ENCODE results near the gene NOS3. TPM values are rescaled to one million over a fixed set of nuclear protein-coding genes. Genes with fewer than 3 reads are reported as not detected.
"Not testable (repeated sequence)": the region's sequence is repeated elsewhere in the genome, so short reads cannot be mapped to it uniquely, and the experiment has no call there.

NOS3 gene
- polyA plus RNA-seq, 1 experiment, result 1.3 TPM

GRCh38 chr7:151009327-151010036 lies 18.7 kb downstream of the NOS3 start:
- no peak for DNase-seq (ENCODE audit: low read depth)
- ChIA-PET POLR2A (no interaction called here), CTCF (interaction anchor here (0.7 to 7.0 kb wide), 13 partner anchors 10 to 115 kb away, joined by 3 to 91 read pairs (median 4); partner anchors contain the start of genes ATG9B and NOS3)
- Histone ChIP-seq H3K27me3 (ENCODE audit: control insufficient read depth, insufficient read depth, low read length) (peaks cover 2% of the 10 kb centered on the region), H3K4me3 (ENCODE audit: low read depth, low read length) (no peak overlapping the region), H3K36me3 (ENCODE audit: control insufficient read depth, insufficient read depth, low read length) (no peaks in the 10 kb centered on the region)
- TF ChIP-seq CTCF (IDR thresholded peaks at IDR 0.05; ENCODE audit: insufficient read depth, low read depth, low read length), result no peak

- no peaks in the 10 kb centered on the region for H3K36me3 ChIP-seq (ENCODE audit: control insufficient read depth, insufficient read depth, low read length)
- ChIA-PET POLR2A (no interaction called here), CTCF (interaction anchor here (0.7 to 7.0 kb wide), 12 partner anchors 10 to 114 kb away, joined by 3 to 91 read pairs (median 4); partner anchors contain the start of gene NOS3)
- H3K27me3 ChIP-seq (ENCODE audit: control insufficient read depth, insufficient read depth, low read length), result peaks cover 2% of the 10 kb centered on the region
- no peak overlapping the region for H3K4me3 ChIP-seq (ENCODE audit: low read depth, low read length)
- no peak for DNase-seq (ENCODE audit: low read depth)
- TF ChIP-seq CTCF (IDR thresholded peaks at IDR 0.05; ENCODE audit: insufficient read depth, low read depth, low read length), result no peak
Measured at GRCh38 chr7:151010037-151010306, 19.2 kb downstream of the NOS3 start.

GRCh38 chr7:151010307-151011096 lies 19.7 kb downstream of the NOS3 start:
- TF ChIP-seq CTCF (IDR thresholded peaks at IDR 0.05; ENCODE audit: insufficient read depth, low read depth, low read length), result no peak
- Histone ChIP-seq H3K36me3 (ENCODE audit: control insufficient read depth, insufficient read depth, low read length) (no peaks in the 10 kb centered on the region), H3K27me3 (ENCODE audit: control insufficient read depth, insufficient read depth, low read length) (peaks cover 2% of the 10 kb centered on the region), H3K4me3 (ENCODE audit: low read depth, low read length) (no peak overlapping the region)
- POLR2A ChIA-PET, result no interaction called here
- DNase-seq (ENCODE audit: low read depth), result no peak
- CTCF ChIA-PET, result interaction anchor here (0.7 to 7.0 kb wide), 15 partner anchors 9 to 114 kb away, joined by 3 to 91 read pairs (median 3); partner anchors contain the start of gene NOS3

GRCh38 chr7:151011097-151011409 lies 20.2 kb downstream of the NOS3 start:
- no peaks in the 10 kb centered on the region for H3K36me3 ChIP-seq (ENCODE audit: control insufficient read depth, insufficient read depth, low read length)
- CTCF ChIA-PET, result interaction anchor here (0.8 to 7.0 kb wide), 10 partner anchors 9 to 281 kb away, joined by 3 to 91 read pairs (median 4); no protein-coding TSS in a partner anchor
- no peak for TF ChIP-seq CTCF (IDR thresholded peaks at IDR 0.05; ENCODE audit: insufficient read depth, low read depth, low read length)
- no peak for DNase-seq (ENCODE audit: low read depth)
- no peak overlapping the region for H3K4me3 ChIP-seq (ENCODE audit: low read depth, low read length)
- peaks cover 2% of the 10 kb centered on the region for H3K27me3 ChIP-seq (ENCODE audit: control insufficient read depth, insufficient read depth, low read length)
- POLR2A ChIA-PET, result no interaction called here

GRCh38 chr7:151011616-151012015 lies 20.8 kb downstream of the NOS3 start:
- POLR2A ChIA-PET; H3K4me3 ChIP-seq (ENCODE audit: low read depth, low read length); DNase-seq (ENCODE audit: low read depth); H3K27me3 ChIP-seq (ENCODE audit: control insufficient read depth, insufficient read depth, low read length); H3K36me3 ChIP-seq (ENCODE audit: control insufficient read depth, insufficient read depth, low read length): not testable (repeated sequence)
- CTCF ChIA-PET, result interaction anchor here (0.9 to 7.0 kb wide), 10 partner anchors 8 to 691 kb away, joined by 3 to 91 read pairs (median 4); no protein-coding TSS in a partner anchor
